WTC11 (cell line): Measurements from ENCODE around the gene HS3ST1. TPM values are rescaled to one million over a fixed set of nuclear protein-coding genes. Genes with fewer than 3 reads are reported as not detected.

Experiments
- ATAC-seq: fragments of 200-7000 bp; cut with Tn5 transposase; 2 replicates; pipeline ENCODE4 v1.10.0; 2021; ENCODE audit warnings: mild to moderate bottlenecking, moderate library complexity
- CTCF ChIA-PET: fragments of 300-600 bp; sonication (Branson Sonifier 250); formaldehyde crosslinking; loops from one replicate; lab custom pipeline; 2021; ENCODE audit warnings: antibody characterized with exemption; lab: Charles Lee
- POLR2A ChIA-PET: fragments of 350-600 bp; sonication (Branson Sonifier 250); formaldehyde crosslinking; loops from one replicate; lab custom pipeline; 2021; ENCODE audit warnings: antibody characterized with exemption; lab: Charles Lee
- DNase-seq: peaks from one replicate; pipeline ENCODE4 v3.0.0; 2021; ENCODE audit warnings: low spot score
- H3K27ac Mint-ChIP-seq: 2 replicates; pipeline ENCODE4 v1.8.0; 2021; ENCODE audit warnings: mixed read lengths
- H3K27me3 Mint-ChIP-seq: 2 replicates; pipeline ENCODE4 v1.8.0; 2021; ENCODE audit warnings: low read depth, mild to moderate bottlenecking, moderate library complexity, mixed read lengths
- H3K36me3 Mint-ChIP-seq: 2 replicates; pipeline ENCODE4 v1.8.0; 2021; ENCODE audit warnings: mixed read lengths
- H3K4me1 Mint-ChIP-seq: 2 replicates; pipeline ENCODE4 v1.8.0; 2022; ENCODE audit warnings: mixed read lengths
- H3K4me3 Mint-ChIP-seq: 2 replicates; pipeline ENCODE4 v1.8.0; 2021; ENCODE audit warnings: mild to moderate bottlenecking, moderate library complexity, mixed read lengths
- H3K9me3 Mint-ChIP-seq: 2 replicates; pipeline ENCODE4 v1.8.0; 2021; ENCODE audit warnings: mixed read lengths
- CREM ChIP-seq: sonication (generic); formaldehyde crosslinking; IDR thresholded peaks from 2 replicates; pipeline ENCODE4 v1.8.1; 2022; ENCODE audit warnings: mild to moderate bottlenecking, missing genetic modification reagents, moderate library complexity
- ESRRA ChIP-seq: sonication (generic); formaldehyde crosslinking; IDR thresholded peaks from 2 replicates; pipeline ENCODE4 v1.8.1; 2022; ENCODE audit warnings: mild to moderate bottlenecking, missing genetic modification reagents, borderline replicate concordance
- GRHL2 ChIP-seq: fragments of 250-450 bp; sonication (Bioruptor Pico); IDR thresholded peaks from 2 replicates; pipeline ENCODE4 v1.8.0; 2022; ENCODE audit warnings: mild to moderate bottlenecking, moderate library complexity; ENCODE audit not compliant: insufficient replicate concordance, severe bottlenecking
- JAZF1 ChIP-seq: fragments of 250-450 bp; sonication (Bioruptor Pico); IDR thresholded peaks from 2 replicates; pipeline ENCODE4 v1.9.0; 2021; ENCODE audit warnings: moderate library complexity, mild to moderate bottlenecking, inconsistent platforms
- JUN ChIP-seq: sonication (generic); formaldehyde crosslinking; IDR thresholded peaks from 2 replicates; pipeline ENCODE4 v1.8.0; 2023; ENCODE audit warnings: mild to moderate bottlenecking, missing genetic modification reagents
- KAT7 ChIP-seq: sonication (generic); formaldehyde crosslinking; IDR thresholded peaks from 2 replicates; pipeline ENCODE4 v1.8.1; 2023; ENCODE audit warnings: missing genetic modification reagents, mild to moderate bottlenecking, borderline replicate concordance
- MLX ChIP-seq: sonication (generic); formaldehyde crosslinking; IDR thresholded peaks from 2 replicates; pipeline ENCODE4 v1.8.1; 2023; ENCODE audit warnings: mild to moderate bottlenecking, missing genetic modification reagents, moderate library complexity
- NFYB ChIP-seq: sonication (generic); formaldehyde crosslinking; conservative IDR thresholded peaks from 2 replicates; pipeline ENCODE4 v1.8.0; 2022; ENCODE audit warnings: low read depth, missing genetic modification reagents
- NR1H2 ChIP-seq: sonication (generic); formaldehyde crosslinking; IDR thresholded peaks from 2 replicates; pipeline ENCODE4 v1.9.0; 2021; ENCODE audit warnings: mild to moderate bottlenecking, moderate library complexity, missing genetic modification reagents
- PREB ChIP-seq: sonication (generic); formaldehyde crosslinking; IDR thresholded peaks from 2 replicates; pipeline ENCODE4 v1.8.1; 2022; ENCODE audit warnings: mild to moderate bottlenecking, missing genetic modification reagents, moderate library complexity, borderline replicate concordance
- SMAD3 ChIP-seq: sonication (generic); formaldehyde crosslinking; IDR thresholded peaks from 2 replicates; pipeline ENCODE4 v1.8.0; 2022; ENCODE audit warnings: missing genetic modification reagents, mild to moderate bottlenecking, borderline replicate concordance
- TEAD1 ChIP-seq: sonication (generic); formaldehyde crosslinking; IDR thresholded peaks from 2 replicates; pipeline ENCODE4 v1.8.0; 2022; ENCODE audit warnings: mild to moderate bottlenecking, missing genetic modification reagents
- TEAD4 ChIP-seq: sonication (generic); formaldehyde crosslinking; IDR thresholded peaks from 2 replicates; pipeline ENCODE4 v1.8.0; 2022; ENCODE audit warnings: mild to moderate bottlenecking, missing genetic modification reagents
- ZNF232 ChIP-seq: sonication (generic); formaldehyde crosslinking; IDR thresholded peaks from 2 replicates; pipeline ENCODE4 v1.8.0; 2022; ENCODE audit warnings: mild to moderate bottlenecking, missing genetic modification reagents
- ZNF396 ChIP-seq: fragments of 250-450 bp; sonication (Bioruptor Pico); IDR thresholded peaks from 2 replicates; pipeline ENCODE4 v1.8.0; 2021; ENCODE audit warnings: mild to moderate bottlenecking, moderate library complexity, borderline replicate concordance
- ZNF512 ChIP-seq: sonication (generic); formaldehyde crosslinking; IDR thresholded peaks from 2 replicates; pipeline ENCODE4 v1.8.1; 2022; ENCODE audit warnings: missing genetic modification reagents, borderline replicate concordance
- total RNA-seq: library from RNA; stranded (reverse); gene quantifications from 3 replicates; pipeline ENCODE4 v1.2.3, GENCODE V29; 2021
- TF ChIP-seq, protein P1 (sequence below): fragments of 250-450 bp; sonication (Bioruptor Pico); IDR thresholded peaks from 2 replicates; pipeline ENCODE4 v1.8.0; 2021; ENCODE audit warnings: mild to moderate bottlenecking
- TF ChIP-seq, protein P2 (sequence below): fragments of 250-450 bp; sonication (Bioruptor Pico); IDR thresholded peaks from 2 replicates; pipeline ENCODE4 v1.9.0; 2021; ENCODE audit warnings: mild to moderate bottlenecking, borderline replicate concordance
- TF ChIP-seq, protein P3 (sequence below): sonication (generic); formaldehyde crosslinking; IDR thresholded peaks from 2 replicates; pipeline ENCODE4 v1.8.1; 2023; ENCODE audit warnings: mild to moderate bottlenecking, missing genetic modification reagents
- TF ChIP-seq, protein P4 (sequence below): sonication (generic); formaldehyde crosslinking; IDR thresholded peaks from 2 replicates; pipeline ENCODE4 v1.8.0; 2023; ENCODE audit warnings: mild to moderate bottlenecking, missing genetic modification reagents

HS3ST1 gene
- total RNA-seq, 1 experiment from 2014 or later = 0.52 TPM

DNA sequence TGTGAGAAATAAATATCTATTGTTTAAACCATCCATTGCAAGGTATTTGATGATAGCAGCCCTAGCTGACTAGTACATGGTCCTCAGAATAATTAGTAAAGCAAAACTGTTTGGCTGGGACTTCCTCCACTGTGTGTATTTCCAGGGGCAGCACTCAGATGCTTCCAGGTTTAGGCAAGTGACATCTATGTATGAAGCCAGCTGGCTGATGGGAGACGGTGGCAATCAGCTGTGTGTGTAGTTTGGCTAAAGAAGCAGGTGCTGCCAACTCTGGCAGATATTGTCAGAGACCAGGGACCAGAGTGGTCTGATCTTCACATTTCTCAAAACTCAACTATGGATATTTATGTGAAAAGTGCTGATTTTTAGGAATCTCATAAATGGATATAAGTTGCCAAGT, 19.1 kb downstream of the HS3ST1 start:
- Mint-ChIP-seq H3K4me1 (peaks cover 21% of the 10 kb centered on the region), H3K27me3 (peaks cover 9% of the 10 kb centered on the region), H3K36me3 (peaks cover 59% of the 10 kb centered on the region), H3K9me3 (peaks cover 76% of the 10 kb centered on the region), H3K27ac (no peak overlapping the region), H3K4me3 (no peak overlapping the region)
- CTCF ChIA-PET = no interaction called here
- DNase-seq (no peak), ATAC-seq (no peak)
- no peak for TF ChIP-seq ZNF232
- no peak for TF ChIP-seq JUN (CRISPR knock-in tag)
- TF ChIP-seq, protein P1, sequence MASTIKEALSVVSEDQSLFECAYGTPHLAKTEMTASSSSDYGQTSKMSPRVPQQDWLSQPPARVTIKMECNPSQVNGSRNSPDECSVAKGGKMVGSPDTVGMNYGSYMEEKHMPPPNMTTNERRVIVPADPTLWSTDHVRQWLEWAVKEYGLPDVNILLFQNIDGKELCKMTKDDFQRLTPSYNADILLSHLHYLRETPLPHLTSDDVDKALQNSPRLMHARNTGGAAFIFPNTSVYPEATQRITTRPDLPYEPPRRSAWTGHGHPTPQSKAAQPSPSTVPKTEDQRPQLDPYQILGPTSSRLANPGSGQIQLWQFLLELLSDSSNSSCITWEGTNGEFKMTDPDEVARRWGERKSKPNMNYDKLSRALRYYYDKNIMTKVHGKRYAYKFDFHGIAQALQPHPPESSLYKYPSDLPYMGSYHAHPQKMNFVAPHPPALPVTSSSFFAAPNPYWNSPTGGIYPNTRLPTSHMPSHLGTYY (CRISPR knock-in tag) = no peak
- TF ChIP-seq TEAD4 (CRISPR knock-in tag) = no peak
- TF ChIP-seq TEAD1 (CRISPR knock-in tag) = no peak
- TF ChIP-seq, protein P2, sequence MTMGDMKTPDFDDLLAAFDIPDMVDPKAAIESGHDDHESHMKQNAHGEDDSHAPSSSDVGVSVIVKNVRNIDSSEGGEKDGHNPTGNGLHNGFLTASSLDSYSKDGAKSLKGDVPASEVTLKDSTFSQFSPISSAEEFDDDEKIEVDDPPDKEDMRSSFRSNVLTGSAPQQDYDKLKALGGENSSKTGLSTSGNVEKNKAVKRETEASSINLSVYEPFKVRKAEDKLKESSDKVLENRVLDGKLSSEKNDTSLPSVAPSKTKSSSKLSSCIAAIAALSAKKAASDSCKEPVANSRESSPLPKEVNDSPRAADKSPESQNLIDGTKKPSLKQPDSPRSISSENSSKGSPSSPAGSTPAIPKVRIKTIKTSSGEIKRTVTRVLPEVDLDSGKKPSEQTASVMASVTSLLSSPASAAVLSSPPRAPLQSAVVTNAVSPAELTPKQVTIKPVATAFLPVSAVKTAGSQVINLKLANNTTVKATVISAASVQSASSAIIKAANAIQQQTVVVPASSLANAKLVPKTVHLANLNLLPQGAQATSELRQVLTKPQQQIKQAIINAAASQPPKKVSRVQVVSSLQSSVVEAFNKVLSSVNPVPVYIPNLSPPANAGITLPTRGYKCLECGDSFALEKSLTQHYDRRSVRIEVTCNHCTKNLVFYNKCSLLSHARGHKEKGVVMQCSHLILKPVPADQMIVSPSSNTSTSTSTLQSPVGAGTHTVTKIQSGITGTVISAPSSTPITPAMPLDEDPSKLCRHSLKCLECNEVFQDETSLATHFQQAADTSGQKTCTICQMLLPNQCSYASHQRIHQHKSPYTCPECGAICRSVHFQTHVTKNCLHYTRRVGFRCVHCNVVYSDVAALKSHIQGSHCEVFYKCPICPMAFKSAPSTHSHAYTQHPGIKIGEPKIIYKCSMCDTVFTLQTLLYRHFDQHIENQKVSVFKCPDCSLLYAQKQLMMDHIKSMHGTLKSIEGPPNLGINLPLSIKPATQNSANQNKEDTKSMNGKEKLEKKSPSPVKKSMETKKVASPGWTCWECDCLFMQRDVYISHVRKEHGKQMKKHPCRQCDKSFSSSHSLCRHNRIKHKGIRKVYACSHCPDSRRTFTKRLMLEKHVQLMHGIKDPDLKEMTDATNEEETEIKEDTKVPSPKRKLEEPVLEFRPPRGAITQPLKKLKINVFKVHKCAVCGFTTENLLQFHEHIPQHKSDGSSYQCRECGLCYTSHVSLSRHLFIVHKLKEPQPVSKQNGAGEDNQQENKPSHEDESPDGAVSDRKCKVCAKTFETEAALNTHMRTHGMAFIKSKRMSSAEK = no peak
- POLR2A ChIA-PET = no interaction called here

DNA sequence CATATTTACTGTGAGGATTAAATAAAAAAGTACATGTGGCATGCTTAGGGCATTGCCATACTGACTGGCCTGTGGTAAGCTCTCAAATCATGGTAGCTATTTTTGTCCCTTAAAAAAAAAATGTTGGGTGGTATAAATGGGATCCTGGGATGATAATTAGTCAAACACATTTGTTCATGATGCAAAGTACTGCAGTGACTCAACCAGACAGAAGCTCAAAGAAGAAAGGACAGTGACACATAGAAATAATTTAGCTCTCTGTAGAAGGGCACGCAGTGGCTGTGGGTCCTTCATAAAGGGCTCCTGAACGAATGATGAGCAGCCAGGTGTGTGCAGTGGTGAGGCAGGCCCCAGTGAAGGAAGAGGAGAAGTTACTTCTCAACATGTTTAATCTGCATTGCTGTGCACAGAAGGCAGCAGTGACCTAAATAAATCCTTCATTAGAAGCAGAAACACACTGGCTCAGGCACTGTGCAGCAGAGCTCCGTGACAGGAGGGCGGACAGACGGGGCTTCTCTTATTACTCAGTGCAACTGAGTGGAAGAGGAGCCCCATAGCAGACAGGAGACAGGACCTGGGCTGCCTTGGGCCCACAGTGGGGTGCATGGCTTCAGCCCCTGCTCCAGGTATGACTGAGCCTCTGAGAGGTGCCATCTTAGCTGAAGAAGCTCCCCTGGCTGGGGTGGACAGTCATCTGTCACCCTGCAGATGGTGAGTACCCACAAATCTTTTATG, 20.3 kb downstream of the HS3ST1 start:
- peaks cover 72% of the 10 kb centered on the region for H3K9me3 Mint-ChIP-seq
- peaks cover 59% of the 10 kb centered on the region for H3K36me3 Mint-ChIP-seq
- DNase-seq (no peak), ATAC-seq (no peak)
- no peak overlapping the region for H3K27ac Mint-ChIP-seq
- H3K4me3 Mint-ChIP-seq = no peak overlapping the region
- ChIA-PET CTCF (no interaction called here), POLR2A (no interaction called here)
- H3K27me3 Mint-ChIP-seq = peaks cover 6% of the 10 kb centered on the region
- H3K4me1 Mint-ChIP-seq = peaks cover 21% of the 10 kb centered on the region
- TF ChIP-seq ZNF512 (CRISPR knock-in tag) = no peak
- TF ChIP-seq SMAD3 (CRISPR knock-in tag) = no peak
- TF ChIP-seq JAZF1 (CRISPR knock-in tag) = no peak
- no peak for TF ChIP-seq GRHL2 (CRISPR knock-in tag)
- TF ChIP-seq, protein P3, sequence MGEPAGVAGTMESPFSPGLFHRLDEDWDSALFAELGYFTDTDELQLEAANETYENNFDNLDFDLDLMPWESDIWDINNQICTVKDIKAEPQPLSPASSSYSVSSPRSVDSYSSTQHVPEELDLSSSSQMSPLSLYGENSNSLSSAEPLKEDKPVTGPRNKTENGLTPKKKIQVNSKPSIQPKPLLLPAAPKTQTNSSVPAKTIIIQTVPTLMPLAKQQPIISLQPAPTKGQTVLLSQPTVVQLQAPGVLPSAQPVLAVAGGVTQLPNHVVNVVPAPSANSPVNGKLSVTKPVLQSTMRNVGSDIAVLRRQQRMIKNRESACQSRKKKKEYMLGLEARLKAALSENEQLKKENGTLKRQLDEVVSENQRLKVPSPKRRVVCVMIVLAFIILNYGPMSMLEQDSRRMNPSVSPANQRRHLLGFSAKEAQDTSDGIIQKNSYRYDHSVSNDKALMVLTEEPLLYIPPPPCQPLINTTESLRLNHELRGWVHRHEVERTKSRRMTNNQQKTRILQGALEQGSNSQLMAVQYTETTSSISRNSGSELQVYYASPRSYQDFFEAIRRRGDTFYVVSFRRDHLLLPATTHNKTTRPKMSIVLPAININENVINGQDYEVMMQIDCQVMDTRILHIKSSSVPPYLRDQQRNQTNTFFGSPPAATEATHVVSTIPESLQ (CRISPR knock-in tag) = no peak
- TF ChIP-seq PREB (CRISPR knock-in tag) = no peak
- no peak for TF ChIP-seq MLX
- TF ChIP-seq, protein P4, sequence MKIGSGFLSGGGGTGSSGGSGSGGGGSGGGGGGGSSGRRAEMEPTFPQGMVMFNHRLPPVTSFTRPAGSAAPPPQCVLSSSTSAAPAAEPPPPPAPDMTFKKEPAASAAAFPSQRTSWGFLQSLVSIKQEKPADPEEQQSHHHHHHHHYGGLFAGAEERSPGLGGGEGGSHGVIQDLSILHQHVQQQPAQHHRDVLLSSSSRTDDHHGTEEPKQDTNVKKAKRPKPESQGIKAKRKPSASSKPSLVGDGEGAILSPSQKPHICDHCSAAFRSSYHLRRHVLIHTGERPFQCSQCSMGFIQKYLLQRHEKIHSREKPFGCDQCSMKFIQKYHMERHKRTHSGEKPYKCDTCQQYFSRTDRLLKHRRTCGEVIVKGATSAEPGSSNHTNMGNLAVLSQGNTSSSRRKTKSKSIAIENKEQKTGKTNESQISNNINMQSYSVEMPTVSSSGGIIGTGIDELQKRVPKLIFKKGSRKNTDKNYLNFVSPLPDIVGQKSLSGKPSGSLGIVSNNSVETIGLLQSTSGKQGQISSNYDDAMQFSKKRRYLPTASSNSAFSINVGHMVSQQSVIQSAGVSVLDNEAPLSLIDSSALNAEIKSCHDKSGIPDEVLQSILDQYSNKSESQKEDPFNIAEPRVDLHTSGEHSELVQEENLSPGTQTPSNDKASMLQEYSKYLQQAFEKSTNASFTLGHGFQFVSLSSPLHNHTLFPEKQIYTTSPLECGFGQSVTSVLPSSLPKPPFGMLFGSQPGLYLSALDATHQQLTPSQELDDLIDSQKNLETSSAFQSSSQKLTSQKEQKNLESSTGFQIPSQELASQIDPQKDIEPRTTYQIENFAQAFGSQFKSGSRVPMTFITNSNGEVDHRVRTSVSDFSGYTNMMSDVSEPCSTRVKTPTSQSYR = no peak
- no peak for TF ChIP-seq KAT7
- TF ChIP-seq ZNF396 = no peak
- no peak for TF ChIP-seq ESRRA (CRISPR knock-in tag)
- no peak for TF ChIP-seq NR1H2 (CRISPR knock-in tag)
- no peak for TF ChIP-seq CREM
- TF ChIP-seq NFYB (CRISPR knock-in tag) = no peak
